ENCODE results near the gene JAKMIP3.

JAKMIP3 gene

DNA sequence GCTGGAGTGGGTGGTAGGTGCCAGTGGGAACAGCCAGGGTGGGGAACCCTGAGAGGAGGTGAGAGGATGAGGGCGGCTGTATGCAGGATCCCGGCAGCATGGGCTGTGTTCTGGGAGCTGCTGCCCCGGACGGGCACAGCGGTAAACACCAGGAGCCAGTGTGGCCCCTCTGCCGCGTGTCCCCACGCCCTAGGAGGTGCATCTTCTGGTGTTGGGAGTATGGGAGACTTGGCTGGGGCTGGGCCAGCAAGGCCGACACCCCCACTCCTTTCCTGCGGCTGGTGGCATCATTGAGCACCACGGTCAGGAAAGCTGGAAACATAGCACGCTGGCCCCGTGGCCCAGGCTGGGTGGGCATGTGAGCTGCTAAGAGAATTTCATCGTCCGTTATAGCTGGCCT, 24.4 kb upstream of the JAKMIP3 start:
- Histone ChIP-seq H3K9me3 (no peaks in the 10 kb centered on the region), H3K36me3 (no peaks in the 10 kb centered on the region), H3K27ac (no peak overlapping the region), H3K4me1 (peaks cover 43% of the 10 kb centered on the region), H3K27me3 (peaks cover 41% of the 10 kb centered on the region), H3K4me2 (no peak overlapping the region), H4K20me1 (peaks cover 32% of the 10 kb centered on the region), H3K9ac (no peak overlapping the region), H3K4me3 (no peak overlapping the region)
- TF ChIP-seq Cebpa-rat (IDR thresholded peaks at IDR 0.05): no peak

DNA sequence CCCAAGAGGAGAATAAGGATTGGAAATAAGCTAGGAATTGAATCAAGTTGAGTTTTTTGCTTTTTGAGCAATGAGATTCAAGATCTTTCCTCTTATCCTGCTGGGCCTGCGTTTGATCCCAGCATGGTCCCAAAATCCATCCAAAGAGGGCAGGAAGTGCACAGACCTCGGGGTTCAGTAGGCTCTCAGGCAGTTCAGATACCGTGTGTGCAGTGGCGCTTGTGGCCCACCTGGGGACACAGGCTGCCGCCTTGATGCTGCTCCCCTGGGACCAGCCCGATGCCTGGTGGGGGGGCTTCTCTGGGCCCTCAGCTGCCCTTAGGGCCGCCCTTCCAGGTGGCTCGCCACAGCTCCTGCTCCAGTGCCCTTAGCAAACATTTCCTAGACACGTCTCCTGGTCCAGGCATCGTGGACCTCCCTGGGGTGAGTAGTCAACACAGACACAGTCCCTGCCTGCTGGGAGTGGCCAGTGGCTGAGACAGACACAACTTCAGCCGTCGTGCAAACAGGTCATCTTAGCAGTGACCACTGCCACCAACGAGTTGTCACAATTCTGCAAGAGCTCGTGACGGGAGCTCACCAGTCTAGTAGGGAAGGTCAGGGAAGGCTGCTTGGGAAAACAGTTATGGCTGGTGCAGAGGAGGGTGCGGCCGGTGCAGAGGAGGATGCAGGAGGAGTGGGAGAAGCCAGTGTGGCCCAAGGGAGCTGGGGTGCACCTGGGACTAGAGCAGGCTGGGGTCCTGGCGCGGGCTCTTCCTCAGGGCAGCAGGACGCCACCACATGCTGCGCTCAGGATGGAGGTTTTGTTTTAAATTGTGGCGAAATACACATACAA, 21.7 kb upstream of the JAKMIP3 start:
- Histone ChIP-seq H3K9ac (no peak overlapping the region; the same call in 1 of the 2 replicates), H3K9me3 (no peaks in the 10 kb centered on the region), H4K20me1 (peaks cover 7% of the 10 kb centered on the region; the same call in 1 of the 2 replicates), H3K4me3 (no peak overlapping the region), H3K27ac (no peak overlapping the region), H3K4me1 (peaks cover 37% of the 10 kb centered on the region), H3K36me3 (no peaks in the 10 kb centered on the region), H3K4me2 (peak overlapping the region; percentile 78), H3K27me3 (peaks cover 14% of the 10 kb centered on the region)
- no peak for TF ChIP-seq Cebpa-rat (IDR thresholded peaks at IDR 0.05)

DNA sequence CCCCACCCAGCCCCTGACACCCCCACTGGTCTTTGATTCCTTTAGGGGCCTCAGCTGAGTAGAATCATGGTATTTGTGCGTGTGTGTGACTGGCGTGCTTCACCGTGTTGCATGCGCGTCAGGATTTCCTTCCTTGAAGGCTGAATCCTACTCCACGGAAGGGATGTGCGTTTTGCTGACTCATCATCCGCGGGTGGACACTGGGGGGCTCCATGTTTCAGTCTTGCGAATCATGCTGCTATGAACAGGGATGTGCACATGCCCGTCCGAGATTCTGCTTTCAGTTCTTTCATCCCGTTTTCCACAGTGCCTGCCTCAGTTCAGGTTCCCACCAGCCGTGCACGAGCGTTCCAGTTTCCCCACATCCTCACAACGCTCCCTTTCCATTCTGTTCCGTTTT, 20.9 kb upstream of the JAKMIP3 start:
- no peak for TF ChIP-seq Cebpa-rat (IDR thresholded peaks at IDR 0.05)
- peak overlapping the region; percentile 78 for H3K4me2 ChIP-seq
- peaks cover 6% of the 10 kb centered on the region for H3K27me3 ChIP-seq
- peaks cover 45% of the 10 kb centered on the region for H3K4me1 ChIP-seq
- no peak overlapping the region for H3K27ac ChIP-seq
- no peak overlapping the region for H3K9ac ChIP-seq
- no peak overlapping the region for H3K4me3 ChIP-seq
- no peaks in the 10 kb centered on the region; the same call in 1 of the 2 replicates for H4K20me1 ChIP-seq
- no peaks in the 10 kb centered on the region for H3K36me3 ChIP-seq
- no peaks in the 10 kb centered on the region for H3K9me3 ChIP-seq

DNA sequence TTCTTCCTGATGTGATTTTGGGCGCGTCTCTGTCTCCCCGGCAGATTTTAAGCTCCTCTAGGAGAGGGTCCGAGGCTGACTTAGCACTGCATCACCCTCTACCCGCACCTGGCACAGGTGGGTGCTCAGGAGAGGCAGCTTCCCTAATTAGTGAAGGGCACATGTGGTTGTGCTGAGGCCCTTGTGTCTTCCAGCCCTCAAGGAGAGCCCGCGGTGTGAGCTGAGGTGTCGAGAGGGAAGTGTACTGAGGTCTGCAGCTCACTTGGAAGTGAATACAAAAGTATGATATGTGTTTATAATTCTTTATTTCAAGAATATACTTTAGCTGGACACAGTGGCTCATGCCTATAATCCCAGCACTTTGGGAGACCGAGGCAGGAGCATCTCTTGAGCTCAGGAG, 20.4 kb upstream of the JAKMIP3 start:
- H3K27ac ChIP-seq: no peak overlapping the region
- TF ChIP-seq Cebpa-rat (IDR thresholded peaks at IDR 0.05): no peak
- H4K20me1 ChIP-seq: no peaks in the 10 kb centered on the region; the same call in 1 of the 2 replicates
- H3K4me3 ChIP-seq: no peak overlapping the region
- peaks cover 50% of the 10 kb centered on the region for H3K4me1 ChIP-seq
- H3K9me3 ChIP-seq: no peaks in the 10 kb centered on the region
- H3K9ac ChIP-seq: no peak overlapping the region
- H3K36me3 ChIP-seq: no peaks in the 10 kb centered on the region
- peak overlapping the region; percentile 78; the same call in 1 of the 2 replicates for H3K4me2 ChIP-seq
- H3K27me3 ChIP-seq: peaks cover 5% of the 10 kb centered on the region; the same call in 1 of the 2 replicates

DNA sequence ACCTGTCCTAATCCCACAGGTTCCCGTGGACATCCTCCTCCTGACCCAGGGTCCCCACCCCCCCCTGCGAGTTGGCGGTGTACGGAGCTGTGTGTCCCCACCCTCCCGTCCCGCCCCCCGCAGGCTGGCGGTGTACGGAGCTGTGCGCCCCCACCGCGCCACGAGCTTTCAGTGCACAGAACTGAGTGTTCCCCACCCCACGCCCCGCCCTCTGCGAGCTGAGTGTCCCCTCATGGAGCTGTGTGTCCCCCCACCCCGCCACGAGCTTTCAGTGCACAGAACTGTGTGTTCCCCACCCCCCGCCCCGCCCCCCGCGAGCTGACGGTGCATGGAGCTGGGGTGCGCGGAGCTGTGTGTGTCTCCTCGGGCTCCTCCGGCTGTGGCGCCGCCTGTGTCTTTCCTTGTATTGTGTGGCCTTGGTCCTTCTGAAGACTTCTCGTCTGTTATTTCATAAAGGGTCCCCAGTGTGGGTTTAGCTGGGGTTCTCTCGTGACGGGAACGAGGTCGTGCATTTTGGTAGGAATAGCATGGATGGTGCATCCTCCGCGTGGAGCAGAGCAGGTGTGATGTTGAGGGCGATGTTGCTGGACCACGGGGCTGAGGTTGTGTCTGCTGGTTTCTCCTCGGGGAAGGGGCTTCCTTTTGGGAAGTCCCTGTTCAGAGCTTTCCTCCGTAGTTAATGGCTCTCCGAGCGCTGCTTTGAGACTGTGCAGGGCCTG, 18.0 kb upstream of the JAKMIP3 start:
- peaks cover 20% of the 10 kb centered on the region for H3K9me3 ChIP-seq
- H4K20me1 ChIP-seq: no peaks in the 10 kb centered on the region
- H3K27me3 ChIP-seq: no peaks in the 10 kb centered on the region
- no peak overlapping the region for H3K4me2 ChIP-seq
- H3K27ac ChIP-seq: no peak overlapping the region
- H3K36me3 ChIP-seq: no peaks in the 10 kb centered on the region
- no peak overlapping the region for H3K9ac ChIP-seq
- peaks cover 50% of the 10 kb centered on the region for H3K4me1 ChIP-seq
- no peak for TF ChIP-seq Cebpa-rat (IDR thresholded peaks at IDR 0.05)
- H3K4me3 ChIP-seq: no peak overlapping the region

DNA sequence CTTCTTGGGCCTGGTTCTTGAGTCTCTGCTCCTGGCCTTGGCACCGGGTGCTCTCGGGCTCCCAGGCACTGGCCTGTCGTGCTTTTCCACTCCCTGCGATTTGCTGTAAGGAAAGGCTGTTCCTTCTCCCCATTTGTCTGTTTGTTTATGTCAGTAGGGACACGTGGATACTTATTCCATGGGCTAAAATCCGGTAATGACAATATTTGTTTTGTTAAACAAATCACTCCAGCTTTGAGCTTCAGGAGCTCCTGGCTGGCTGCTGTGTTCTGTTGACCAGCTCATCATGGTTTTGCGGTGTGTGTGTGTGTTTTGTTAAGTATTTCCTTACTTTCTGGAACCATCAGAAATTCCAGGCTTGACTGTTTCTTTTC, 17.5 kb upstream of the JAKMIP3 start:
- Histone ChIP-seq H3K4me3 (no peak overlapping the region), H3K27ac (no peak overlapping the region), H3K4me1 (peaks cover 48% of the 10 kb centered on the region), H3K9me3 (peaks cover 26% of the 10 kb centered on the region), H3K9ac (no peak overlapping the region), H3K27me3 (no peaks in the 10 kb centered on the region), H3K36me3 (no peaks in the 10 kb centered on the region), H3K4me2 (no peak overlapping the region), H4K20me1 (no peaks in the 10 kb centered on the region)
- TF ChIP-seq Cebpa-rat (IDR thresholded peaks at IDR 0.05): no peak

DNA sequence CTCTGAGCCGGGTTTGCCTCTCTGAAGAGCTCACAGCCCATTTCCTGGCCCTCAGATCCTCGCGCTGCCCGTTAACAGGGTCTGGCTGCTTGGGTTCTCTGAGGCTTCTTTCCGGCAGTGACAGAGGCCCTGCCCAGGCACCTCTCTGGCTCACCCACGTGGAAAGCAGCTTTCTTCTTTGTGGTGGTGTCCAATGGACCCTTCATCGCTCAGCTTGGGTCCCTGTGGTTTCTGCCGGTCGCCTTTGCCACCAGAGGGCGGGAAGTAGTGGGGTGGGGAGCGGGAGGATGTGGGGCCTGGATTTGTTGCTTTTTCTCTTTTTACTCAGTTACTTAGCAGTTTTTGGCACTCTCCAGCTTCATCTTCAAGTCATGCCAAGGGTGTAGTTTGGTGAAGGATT, 15.6 kb upstream of the JAKMIP3 start:
- Histone ChIP-seq H3K9me3 (peaks cover 36% of the 10 kb centered on the region), H3K27ac (peak overlapping the region; percentile 12; the same call in 1 of the 2 replicates), H3K9ac (no peak overlapping the region), H3K27me3 (no peaks in the 10 kb centered on the region), H3K36me3 (no peaks in the 10 kb centered on the region), H3K4me2 (peak overlapping the region; percentile 56), H3K4me1 (peaks cover 29% of the 10 kb centered on the region), H4K20me1 (no peaks in the 10 kb centered on the region), H3K4me3 (no peak overlapping the region)
- TF ChIP-seq Cebpa-rat (IDR thresholded peaks at IDR 0.05): no peak

DNA sequence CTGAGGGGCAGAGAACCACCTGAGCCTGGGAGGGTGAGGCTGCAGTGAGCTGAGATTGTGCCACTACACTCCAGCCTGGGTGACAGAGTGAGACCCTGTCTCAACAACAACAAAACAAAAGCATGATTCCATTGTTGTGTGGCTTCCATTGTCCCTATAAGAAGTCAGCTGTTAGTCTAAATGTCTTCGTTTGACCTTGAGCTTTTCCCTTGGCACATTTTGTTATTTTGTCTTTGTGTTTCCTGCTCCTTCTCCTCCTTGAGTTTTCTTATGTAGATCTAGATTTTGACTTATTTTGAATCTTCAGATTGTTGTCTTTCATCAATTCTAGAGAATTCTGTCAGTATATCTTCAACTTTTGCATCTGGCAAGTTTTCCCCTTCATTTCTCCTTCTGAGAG, 13.6 kb upstream of the JAKMIP3 start:
- H3K4me3 ChIP-seq: no peak overlapping the region
- no peaks in the 10 kb centered on the region for H3K36me3 ChIP-seq
- H3K27me3 ChIP-seq: no peaks in the 10 kb centered on the region
- H3K9ac ChIP-seq: no peak overlapping the region
- peaks cover 28% of the 10 kb centered on the region for H3K4me1 ChIP-seq
- H3K4me2 ChIP-seq: no peak overlapping the region
- no peak for TF ChIP-seq Cebpa-rat (IDR thresholded peaks at IDR 0.05)
- 0 out of 2 replicates have a peak, but pooled peaks cover 1% of the 10 kb centered on the region for H4K20me1 ChIP-seq
- H3K27ac ChIP-seq: no peak overlapping the region
- H3K9me3 ChIP-seq: peaks cover 36% of the 10 kb centered on the region

DNA sequence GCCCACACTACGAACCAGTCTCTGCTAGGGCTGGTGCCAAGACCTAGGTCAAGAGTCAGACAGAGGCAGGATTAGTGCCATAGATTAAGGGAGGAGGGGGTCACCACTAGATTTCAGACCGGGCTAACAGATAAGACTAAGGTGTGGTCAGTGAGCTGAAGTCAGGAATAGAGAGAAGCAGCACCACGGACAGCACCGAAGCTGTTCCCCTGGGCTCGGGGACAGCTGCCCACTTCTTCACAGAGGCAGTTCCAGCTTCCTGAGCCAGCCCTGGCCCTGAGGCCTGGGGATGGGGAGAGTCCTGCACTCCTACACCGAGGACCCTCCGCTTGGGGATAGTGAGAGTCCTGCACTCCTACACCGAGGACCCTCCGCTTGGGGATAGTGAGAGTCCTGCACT, 11.2 kb upstream of the JAKMIP3 start:
- Histone ChIP-seq H4K20me1 (peaks cover 14% of the 10 kb centered on the region), H3K4me2 (no peak overlapping the region), H3K4me1 (peaks cover 43% of the 10 kb centered on the region), H3K27ac (no peak overlapping the region), H3K27me3 (no peaks in the 10 kb centered on the region), H3K9ac (no peak overlapping the region), H3K9me3 (peaks cover 36% of the 10 kb centered on the region), H3K4me3 (no peak overlapping the region), H3K36me3 (no peaks in the 10 kb centered on the region)
- no peak for TF ChIP-seq Cebpa-rat (IDR thresholded peaks at IDR 0.05)

DNA sequence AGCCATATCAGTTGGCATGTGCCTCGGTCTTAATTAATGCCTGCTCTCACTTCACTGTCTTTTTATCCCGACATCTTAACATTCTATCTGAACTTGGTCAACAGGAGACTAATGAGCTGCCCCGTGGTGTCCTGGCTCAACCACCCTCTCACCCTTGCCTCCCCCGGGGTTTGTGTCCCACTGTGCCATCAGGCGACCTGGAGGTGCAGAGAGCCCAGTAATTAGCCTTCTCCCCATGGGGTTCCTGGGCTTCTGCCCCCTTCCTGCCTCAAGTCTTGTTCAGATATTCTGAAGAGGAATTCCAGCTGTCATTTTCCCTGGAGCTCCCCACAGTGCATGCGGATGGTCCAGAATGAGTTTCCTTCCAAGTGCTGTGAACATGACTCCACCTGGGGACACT, 10.1 kb upstream of the JAKMIP3 start:
- Histone ChIP-seq H3K4me2 (no peak overlapping the region), H3K9me3 (peaks cover 36% of the 10 kb centered on the region), H4K20me1 (peaks cover 14% of the 10 kb centered on the region), H3K27me3 (no peaks in the 10 kb centered on the region), H3K27ac (no peak overlapping the region), H3K4me1 (peaks cover 41% of the 10 kb centered on the region), H3K4me3 (no peak overlapping the region), H3K36me3 (no peaks in the 10 kb centered on the region), H3K9ac (no peak overlapping the region)
- no peak for TF ChIP-seq Cebpa-rat (IDR thresholded peaks at IDR 0.05)
